NCI-H1930 (cell line): Measurements from ENCODE around the gene GSTA3.
"Not testable (repeated sequence)": the region's sequence is repeated elsewhere in the genome, so short reads cannot be mapped to it uniquely, and the experiment has no call there.

Source experiments
- DNase-seq, 2 experiments: peaks; one replicate each; lab custom pipeline; 2025; lab: John Stamatoyannopoulos, UW

GSTA3 gene

DNA sequence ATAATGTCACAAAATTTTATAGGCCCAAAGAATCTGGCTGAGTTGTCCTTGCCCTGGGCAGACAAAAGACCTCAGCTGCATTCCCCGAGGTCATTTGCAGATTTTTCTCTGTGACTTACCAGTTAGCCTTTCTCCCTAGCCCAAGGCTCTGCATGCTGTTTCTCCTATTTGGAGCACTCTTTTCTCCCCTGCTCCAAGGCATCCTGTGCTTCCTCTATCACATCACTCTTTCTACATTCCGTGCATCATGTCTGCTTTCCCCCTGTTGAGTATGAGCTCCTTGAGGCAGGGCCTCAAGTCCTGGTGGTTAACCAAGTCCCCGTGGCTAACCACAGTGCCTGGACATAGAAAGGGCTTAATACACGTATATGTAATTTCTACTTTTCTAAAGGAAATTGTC is 593 bp upstream of the GSTA3 start:
- DNase-seq: no peak

GRCh38 chr6:52909131-52909530 is 367 bp downstream of the GSTA3 start:
- no peak for DNase-seq

GRCh38 chr6:52908526-52908925 is 972 bp downstream of the GSTA3 start:
- DNase-seq: no peak

DNA sequence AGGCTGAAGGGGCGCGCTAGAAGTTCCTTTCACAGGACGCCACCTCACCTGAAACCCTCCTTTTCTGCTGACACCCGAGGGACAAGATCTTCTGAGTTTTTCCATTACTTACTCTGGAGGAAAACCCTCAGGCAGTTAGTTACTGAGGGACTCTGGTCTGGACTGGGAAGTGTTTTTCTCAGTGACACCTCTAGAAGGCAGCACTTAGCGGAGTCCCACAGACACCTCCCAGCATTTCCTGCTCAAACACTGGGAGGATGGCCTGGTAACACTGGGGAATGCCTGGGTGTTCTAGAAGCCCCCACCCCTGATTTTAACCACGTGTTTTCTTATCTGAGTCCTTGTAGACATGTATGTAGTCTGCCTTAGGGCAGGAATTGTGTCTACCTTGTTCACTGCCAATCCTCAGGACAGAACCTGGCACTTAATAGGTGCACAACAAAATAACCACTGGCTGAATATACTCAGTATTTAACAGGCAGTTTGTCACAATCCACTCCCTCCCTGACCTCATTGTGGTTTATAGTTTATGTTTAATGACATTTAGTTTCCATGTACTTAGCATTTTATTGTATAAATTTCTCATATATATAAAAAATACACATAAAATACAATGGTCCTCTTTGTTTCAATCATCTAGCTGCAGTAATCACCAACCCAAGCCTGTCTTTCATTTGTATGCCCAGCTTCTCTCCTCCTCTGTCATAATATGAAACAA is 4.8 kb downstream of the GSTA3 start:
- DNase-seq: no peak

DNA sequence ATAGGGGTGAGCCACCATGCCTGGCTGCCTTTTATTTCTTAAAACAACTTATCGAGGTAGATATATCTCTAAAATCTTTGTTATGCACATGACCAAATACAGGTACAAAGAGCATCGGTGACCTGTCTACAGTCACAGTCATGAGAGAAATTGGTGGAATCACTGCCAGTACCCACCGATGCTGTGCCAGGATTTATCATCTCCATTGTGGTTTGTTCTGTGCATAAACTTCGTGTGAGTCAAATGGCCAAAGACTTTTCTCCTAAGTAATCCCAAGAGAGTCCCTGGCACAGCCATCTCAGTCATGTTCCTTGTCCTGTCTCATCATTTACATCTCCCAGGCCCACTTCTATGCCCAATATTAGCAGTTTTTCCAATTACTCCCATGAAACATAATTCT is 9.0 kb downstream of the GSTA3 start:
- DNase-seq: no peak

DNA sequence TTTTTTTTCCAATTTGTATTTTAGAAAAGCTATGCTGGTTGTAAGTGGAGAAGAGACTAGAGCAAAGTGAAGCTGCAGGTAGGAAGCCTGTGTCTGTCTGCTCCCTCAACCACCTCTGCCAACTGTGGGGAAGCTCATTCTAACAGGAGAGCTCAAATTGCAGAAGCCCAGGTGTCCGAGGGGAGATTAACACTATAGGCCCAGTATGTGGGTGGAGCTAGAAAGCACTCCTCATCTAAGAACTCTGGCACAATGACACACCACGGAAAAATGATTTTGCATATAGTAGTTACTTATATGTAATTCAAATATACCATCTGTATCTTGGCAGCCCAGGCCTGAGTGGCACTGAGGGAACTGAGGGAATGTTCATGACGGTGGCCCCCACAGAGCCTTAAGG is 13.7 kb downstream of the GSTA3 start:
- not testable (repeated sequence) for DNase-seq

GRCh38 chr6:52894285-52894684 is 15.2 kb downstream of the GSTA3 start:
- DNase-seq: no peak

DNA sequence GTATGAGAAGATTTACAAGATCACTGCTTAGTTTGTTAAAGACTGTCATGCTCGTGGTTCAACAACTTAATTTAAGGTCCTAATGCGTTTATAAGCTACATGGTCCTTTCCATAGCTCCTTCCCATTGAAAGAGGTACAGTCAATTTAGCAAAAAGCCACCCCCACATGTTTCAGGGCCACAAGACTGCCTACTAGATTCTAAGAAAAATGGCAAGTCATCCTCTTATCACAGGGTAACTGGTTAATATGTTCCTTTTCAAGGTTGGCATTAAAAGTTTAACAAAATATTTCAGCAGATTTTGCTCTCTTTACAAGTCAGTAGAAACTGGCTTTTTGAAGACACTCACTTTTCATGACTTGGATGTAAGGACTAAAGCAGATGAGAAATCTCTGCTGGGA is 15.7 kb downstream of the GSTA3 start:
- no peak for DNase-seq

GRCh38 chr6:52893221-52893620 is 16.3 kb downstream of the GSTA3 start:
- no peak for DNase-seq

- no peak for DNase-seq
Measured at GRCh38 chr6:52890018-52890417, 19.5 kb downstream of the GSTA3 start.

- DNase-seq: no peak
Measured at GRCh38 chr6:52887910-52888524, 21.5 kb downstream of the GSTA3 start.

DNA sequence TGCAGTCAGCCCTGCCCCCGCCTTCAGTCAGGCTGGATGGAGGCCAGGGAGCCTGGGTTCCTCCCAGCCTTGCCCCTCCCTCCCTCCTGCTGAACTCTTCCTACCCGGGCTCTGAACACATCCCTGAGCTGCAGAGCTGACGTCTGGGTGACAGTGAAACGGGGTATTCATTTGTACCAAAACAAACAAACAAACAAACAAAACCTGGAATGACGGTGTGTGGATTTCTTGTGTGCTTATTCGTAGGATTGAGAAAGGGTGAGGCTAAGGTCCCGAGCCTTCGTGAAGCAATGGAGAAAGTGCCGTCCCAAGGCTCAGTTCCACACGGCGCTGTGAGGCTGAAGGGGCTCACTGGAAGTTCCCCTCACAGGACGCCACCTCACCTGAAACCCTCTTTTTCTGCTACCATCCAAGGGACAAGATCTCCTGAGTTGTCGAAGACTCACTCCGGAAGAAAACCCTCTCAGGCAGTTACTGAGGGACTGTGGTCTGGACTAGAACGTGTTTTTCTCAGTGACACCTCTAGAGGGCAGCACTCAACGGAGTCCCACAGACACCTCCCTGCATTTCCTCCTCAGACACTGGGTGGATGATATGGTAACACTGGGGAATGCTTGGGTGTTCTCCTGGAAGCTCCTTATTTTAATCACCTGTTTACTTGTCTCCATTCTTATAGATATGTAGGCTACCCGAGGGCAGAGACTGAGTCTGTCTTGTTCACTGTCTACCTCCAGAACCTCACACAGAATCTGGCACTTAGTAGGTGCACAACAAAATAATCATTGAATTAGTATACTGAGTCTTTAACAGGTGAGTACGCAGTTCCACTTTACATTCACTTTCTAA is 27.3 kb downstream of the GSTA3 start:
- DNase-seq: peak; percentile 21 to 55

DNA sequence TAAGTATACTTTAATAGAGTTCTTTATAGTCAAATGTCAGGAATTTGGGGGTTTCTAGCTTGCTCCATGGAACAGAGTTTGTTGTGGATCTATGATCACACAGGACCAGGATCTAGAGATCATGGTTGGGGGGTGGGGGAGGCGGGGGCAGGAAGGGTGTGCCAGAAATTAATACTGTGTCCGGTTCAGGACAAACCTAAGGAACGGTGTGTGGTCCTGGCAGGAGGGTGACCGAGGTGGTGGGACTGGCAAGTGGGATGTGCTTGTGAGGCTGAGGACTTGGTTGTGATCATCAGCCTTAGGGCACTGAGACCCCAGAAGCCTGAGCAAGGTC is 27.9 kb downstream of the GSTA3 start:
- no peak for DNase-seq

DNA sequence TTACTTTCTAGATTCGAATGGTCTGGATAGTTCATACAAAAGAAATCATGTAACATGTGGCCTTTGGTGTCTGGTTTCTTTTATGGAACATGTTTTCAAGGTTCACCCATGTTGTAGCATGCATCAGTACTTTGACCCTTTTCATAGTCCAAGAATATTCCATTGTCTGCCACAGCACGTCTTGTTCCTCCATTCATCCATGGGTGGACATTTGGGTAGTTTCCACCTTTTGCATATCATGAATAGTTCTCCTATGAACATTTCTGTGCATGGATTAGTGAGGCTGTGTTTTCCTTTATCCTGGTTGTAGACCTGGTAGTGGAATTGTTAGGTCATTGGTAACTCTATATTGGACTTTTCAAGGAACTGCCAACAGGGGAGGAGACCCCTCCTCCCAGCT is 31.7 kb downstream of the GSTA3 start:
- no peak for DNase-seq

DNA sequence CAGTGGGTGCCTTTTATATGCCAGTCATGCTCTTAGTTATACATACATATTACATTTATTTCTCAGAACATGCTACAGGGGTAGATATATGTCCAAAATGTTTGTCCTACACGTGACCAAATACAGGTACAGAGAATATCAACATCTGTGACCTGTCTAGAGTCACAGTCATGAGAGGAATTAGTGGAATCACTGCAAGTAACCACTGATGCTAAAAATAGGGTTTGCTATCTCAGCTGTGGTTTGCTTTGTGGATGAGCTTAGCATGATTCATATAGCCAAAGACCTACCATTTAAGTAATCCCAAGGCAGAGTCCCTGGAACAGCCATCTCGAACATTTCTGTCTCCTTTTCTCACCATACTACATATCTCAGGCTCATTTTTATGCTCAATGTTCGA is 32.3 kb downstream of the GSTA3 start:
- DNase-seq: no peak

GRCh38 chr6:52876056-52876787 is 33.3 kb downstream of the GSTA3 start:
- no peak for DNase-seq

DNA sequence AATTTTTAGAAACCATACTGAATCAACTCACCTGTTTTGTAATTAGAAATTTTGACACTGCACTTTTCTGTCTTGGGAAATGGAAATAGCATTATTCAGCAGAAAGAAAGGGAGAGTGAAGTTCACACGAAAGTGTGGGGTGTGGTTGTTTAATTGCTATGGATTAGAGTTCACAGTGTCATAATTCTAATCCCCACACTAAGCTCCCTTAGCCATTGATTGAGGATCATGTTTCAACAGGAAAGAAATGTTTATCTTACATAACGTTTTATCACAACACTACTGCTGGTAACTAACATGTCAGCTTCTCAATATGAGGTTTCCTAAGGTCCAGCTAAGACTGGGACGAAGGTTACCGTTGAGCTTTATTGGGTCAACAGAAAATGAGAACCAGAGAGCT is 37.5 kb downstream of the GSTA3 start:
- DNase-seq: no peak

DNA sequence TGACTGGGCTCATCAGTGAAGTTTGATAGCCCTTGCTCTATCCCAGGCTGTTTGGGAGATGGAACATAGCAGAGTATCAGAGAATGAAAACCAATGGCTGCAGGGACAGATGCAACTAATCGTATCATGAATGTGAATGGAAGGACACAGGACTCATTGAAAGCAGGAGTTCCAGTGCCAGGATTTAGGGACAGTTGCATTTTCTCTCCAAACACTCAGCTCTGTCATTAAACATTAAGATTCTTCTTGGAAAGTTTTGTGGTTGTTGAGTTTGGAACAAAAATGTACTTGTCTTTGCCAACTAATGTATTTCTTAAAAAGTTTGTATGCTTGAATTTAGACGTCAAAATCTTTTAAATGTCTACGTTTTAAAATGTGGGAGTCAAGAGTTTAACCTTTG is 37.9 kb downstream of the GSTA3 start:
- DNase-seq: no peak

GRCh38 chr6:52870335-52871091 is 39.0 kb downstream of the GSTA3 start:
- not testable (repeated sequence) for DNase-seq

DNA sequence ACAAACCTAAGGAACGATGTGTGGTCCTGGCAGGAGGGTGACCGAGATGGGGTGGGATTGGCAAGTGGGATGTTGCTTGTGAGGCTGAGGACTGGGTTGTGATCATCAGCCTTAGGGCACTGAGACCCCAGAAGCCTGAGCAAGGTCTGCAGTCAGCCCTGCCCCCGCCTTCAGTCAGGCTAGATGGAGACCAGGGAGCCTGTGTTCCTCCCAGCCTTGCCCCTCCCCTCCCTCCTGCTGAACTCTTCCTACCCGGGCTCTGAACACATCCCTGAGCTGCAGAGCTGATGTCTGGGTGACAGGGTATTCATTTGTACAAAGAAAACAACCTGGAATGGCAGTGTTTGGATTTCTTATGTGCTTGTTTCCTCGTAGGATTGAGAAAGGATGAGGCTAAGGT is 40.6 kb downstream of the GSTA3 start:
- not testable (repeated sequence) for DNase-seq

- DNase-seq: no peak
Measured at GRCh38 chr6:52868240-52868639, 41.3 kb downstream of the GSTA3 start.

DNA sequence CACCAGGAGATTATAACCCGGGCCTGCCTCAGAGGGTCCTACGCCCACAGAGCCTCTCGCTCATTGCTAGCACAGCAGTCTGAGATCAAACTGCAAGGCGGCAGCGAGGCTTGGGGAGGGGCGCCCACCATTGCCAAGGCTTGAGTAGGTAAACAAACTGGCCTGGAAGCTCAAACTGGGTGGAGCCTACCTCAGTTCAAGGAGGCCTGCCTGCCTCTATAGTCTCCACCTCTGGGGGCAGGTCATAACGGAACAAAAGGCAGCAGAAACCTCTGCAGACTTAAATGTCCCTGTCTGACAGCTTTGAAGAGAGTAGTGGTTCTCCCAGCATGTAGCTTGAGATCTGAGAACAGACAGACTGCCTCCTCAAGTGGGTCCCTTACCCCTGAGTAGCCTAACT is 48.3 kb downstream of the GSTA3 start:
- DNase-seq: not testable (repeated sequence)
